Activated T-cell treated with anti-CD3 and anti-CD28 coated beads for 1 hour (primary cell): ENCODE data around the gene HYAL3.

Experiments used
- DNase-seq: peaks from one replicate; pipeline ENCODE4 v3.0.0-alpha.2; 2020; ENCODE audit warnings: low read depth

The HYAL3 gene, protein sequence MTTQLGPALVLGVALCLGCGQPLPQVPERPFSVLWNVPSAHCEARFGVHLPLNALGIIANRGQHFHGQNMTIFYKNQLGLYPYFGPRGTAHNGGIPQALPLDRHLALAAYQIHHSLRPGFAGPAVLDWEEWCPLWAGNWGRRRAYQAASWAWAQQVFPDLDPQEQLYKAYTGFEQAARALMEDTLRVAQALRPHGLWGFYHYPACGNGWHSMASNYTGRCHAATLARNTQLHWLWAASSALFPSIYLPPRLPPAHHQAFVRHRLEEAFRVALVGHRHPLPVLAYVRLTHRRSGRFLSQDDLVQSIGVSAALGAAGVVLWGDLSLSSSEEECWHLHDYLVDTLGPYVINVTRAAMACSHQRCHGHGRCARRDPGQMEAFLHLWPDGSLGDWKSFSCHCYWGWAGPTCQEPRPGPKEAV

GRCh38 chr3:50298836-50299637 is at the start of gene HYAL3, which contains the start of gene NAA80:
Gene HYAL3, minus strand, starts transcription at chr3:50299405. Its CDS starts 3,803 bp downstream, at chr3:50295602.
Gene NAA80, minus strand, starts transcription at chr3:50299405. Its CDS starts 1,942 bp downstream, at chr3:50297463.
- DNase-seq, result peak; percentile 98

- peak; percentile 64 for DNase-seq
Observed at GRCh38 chr3:50347187-50347813, 48.1 kb upstream of the HYAL3 start.

DNA sequence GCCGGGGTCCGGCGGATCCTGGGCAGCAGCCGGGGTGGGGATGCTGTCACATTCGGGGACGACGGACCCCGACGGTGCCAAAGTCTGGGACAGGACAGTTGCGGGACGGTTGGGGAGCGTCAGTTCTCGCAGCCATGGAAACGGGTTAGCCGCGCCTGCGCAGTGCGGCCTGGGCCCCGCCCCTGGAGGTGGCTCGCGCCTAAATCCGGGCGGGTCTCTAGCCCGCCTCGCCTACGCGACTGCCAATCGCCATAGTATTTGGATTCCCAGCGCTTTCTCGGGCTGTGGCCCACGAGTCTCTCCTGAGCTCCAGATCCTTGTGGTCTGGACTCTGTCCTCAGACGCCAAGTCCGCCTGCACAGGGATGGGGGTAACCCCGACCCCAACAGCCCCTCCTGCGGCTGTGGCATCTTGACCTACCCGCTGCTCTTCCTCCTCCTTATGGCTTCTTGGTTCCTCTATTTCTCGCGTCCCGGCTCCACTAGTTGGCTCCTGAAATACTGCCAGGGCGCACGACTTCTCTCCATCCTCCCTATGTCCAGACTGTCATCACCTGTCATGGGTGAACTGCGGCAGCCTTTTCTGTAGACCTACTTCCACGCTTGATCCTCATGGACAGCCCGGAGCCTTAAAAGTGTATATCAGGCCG is 46.5 kb upstream of the HYAL3 start, which contains the start of gene ZMYND10:
Gene ZMYND10 (minus strand): TSS at position 147 of the 649 bp plus-strand sequence. CDS start 153 bp downstream, outside the sequence.
- DNase-seq, result peak; percentile 73

GRCh38 chr3:50345008-50345407 is 45.8 kb upstream of the HYAL3 start:
- DNase-seq, result no peak

DNA sequence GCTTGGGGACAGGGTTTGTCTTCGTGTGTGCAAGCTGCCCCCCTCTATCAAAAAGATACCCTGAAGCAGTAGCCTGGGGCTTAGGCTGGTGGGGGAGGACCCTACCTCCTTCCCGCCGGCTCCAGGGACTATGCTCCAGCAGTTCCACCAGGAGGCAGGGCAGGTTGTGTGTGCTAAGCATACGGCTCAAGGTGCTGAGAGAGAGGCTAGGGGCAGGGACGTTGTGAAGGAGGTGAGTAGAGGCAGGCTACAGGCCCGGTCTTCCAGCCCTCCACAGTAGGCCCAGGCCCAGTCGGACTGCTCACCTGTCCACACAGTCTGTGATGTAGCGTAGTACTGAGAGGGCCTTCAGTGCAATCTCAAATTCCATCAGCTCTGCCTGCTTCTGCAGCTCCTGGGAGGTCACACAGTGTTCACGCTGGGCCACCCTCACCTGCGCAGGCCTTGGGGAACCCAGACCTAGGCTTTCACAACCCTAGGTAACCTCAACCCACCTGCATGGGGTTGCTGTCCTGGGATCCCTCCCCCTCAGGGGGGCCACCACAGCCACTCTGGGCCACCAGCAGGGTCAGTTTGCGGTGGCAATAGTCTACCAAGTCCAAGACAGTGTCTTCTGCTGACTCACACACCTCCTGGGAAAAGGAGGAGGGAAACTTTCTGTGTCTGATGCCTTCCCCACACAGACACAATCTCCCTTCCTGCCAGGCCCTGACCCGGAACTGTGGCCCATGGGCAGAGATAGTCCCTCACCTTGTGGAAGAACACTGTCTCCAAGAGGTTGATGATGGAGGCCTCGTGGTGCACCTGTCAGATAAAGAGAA is 43.8 kb upstream of the HYAL3 start:
- no peak for DNase-seq

- DNase-seq, result no peak
Observed at GRCh38 chr3:50341996-50342650, 42.9 kb upstream of the HYAL3 start.

GRCh38 chr3:50341537-50341936 is 42.3 kb upstream of the HYAL3 start:
- no peak for DNase-seq

GRCh38 chr3:50340448-50341329 is 41.5 kb upstream of the HYAL3 start, which contains the start of gene RASSF1:
Gene RASSF1, minus strand, starts transcription at chr3:50340836. Its CDS starts 31 bp downstream, at chr3:50340805.
- peak; percentile 47 for DNase-seq

DNA sequence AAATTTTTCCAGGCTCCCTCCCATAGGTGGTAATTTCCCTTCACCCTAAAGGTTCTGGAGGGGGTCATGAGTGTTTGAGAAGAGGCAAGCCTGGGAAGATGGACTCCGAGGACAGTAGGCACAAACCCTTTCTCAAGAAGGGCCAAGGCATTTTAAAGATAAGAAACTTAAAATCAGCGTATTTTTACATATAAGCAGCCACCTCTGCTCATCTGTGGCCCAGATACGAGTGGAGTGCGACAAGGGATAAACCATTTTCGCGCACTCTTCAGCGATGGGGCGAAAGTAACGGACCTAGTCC is 40.9 kb upstream of the HYAL3 start:
- no peak for DNase-seq

DNA sequence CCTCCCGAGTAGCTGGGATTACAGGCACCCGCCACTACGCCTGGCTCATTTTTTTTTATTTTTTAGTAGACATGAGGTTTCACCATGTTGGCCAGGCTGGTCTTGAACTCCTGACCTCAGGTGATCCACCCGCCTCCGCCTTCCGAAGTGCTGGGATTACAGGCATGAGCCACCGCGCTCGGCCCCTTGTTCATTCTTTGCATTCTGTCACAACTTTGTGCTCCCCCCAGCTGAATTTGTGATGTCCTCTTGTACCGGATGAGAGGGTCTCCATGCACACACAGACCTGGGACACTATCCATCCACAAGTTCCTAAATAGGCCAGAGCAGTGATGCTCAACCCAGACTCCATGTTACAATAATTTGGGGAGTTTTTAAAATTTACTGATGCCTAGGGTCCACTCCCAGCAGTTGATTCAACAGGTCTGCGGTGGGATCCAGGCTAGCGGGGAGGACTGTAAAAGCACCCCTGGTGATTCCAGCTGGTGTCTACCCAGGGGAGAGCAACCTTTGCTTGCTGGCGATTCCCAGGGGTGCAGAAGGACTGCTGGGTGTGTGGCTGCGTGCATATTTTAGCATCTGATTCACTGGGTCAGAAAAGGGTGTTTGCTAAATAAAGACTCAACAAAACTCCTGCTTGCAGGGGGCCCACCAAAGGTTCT is 40.4 kb upstream of the HYAL3 start:
- DNase-seq, result no peak

- DNase-seq, result no peak
Observed at GRCh38 chr3:50338965-50339364, 39.8 kb upstream of the HYAL3 start.

DNA sequence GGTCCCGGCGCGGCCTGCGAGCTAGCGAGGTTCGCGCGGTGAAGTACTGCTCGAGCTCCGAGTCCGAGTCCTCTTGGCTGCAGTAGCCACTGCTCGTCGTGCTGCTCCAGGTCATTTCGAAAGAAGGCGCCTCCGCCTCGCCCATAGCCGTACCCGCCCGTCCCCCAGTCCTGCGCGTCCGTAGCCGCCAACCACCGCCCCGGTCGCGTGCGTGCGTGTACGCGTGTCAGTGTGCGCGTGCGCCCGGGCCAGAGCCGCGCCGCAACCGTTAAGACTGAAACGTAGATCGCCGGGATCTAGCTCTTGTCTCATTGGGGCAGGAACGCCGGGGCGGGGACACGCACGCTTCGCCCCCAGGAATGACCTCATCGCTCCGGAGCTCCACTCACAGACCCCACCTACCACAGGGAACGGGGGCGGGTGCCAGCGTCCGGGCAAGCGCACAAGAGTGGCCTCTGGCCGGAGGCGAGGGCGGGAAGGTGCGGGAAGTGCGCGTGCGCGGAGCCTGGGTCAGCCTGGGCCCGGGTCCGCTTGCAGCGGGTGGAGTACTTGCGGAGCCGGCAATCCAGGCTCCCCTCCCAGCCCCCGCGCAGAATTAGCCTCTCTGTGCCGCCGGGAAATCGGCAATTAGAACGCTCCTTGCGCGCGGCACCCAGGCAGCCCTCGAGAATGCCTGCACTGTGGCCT is 38.1 kb upstream of the HYAL3 start:
- peak; percentile 85 for DNase-seq

DNA sequence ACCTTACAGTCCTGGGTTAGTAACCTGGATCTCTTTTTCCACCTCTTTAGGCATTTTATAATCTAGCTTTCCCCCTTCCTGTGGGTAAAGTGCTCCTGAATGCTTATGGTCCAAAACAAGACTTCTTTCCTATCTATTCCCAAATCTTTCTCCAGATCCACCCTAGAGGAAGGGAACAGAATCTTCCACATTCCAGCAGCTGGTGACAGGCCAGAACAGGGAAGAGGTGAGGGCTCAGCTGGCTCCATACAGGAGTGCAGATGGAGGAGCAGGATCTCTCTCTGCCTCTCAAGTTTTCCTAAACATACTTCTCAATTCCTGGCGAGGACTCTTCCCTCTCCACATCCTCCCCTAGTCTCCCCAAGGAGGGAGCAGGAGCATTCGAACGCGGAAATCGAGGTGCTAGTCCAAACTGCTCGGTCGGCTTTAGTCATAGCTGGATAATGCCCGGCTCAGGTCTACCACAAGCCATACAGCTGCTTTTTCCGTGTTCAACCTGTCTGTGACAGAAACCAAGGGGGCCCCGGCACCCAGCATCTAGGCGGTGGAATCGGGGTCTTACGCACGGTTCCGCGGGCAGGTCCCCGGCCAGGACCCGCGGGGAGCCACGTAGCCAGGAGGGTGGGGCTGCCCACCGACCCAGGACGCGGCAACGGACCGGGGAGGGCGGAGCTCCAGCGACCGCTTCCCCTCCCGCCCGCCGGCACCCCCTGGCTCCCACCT is 37.4 kb upstream of the HYAL3 start:
- peak; percentile 26 for DNase-seq

- DNase-seq, result no peak
Observed at GRCh38 chr3:50334339-50335075, 35.3 kb upstream of the HYAL3 start.

DNA sequence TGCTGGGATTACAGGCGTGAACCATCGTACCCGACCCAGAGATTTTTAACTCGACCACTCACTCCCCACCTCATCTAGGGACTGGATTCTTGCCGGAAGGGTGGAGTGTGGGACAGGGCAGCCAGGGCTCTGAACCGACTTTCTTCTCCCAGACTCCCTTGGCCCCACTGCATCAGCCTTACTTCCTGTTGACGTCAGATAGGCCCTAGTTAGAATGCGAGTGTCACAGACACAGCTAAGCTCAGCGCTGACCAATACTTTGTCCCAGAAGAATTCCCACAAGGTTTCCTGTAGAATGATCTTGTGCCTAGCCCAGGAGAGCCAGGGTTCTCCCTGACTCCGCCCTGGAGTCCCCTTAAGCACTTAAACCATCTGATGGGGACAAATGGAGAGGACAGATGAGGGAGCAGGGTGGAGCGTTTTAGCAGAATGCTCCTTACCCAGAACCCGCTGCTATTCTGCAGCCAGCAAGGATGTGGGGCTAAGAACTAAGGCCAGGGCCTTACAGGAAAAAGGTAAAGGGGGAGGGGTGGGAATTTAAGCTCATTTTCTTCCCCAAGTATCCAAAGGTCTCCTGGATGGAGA is 34.6 kb upstream of the HYAL3 start:
- no peak for DNase-seq

DNA sequence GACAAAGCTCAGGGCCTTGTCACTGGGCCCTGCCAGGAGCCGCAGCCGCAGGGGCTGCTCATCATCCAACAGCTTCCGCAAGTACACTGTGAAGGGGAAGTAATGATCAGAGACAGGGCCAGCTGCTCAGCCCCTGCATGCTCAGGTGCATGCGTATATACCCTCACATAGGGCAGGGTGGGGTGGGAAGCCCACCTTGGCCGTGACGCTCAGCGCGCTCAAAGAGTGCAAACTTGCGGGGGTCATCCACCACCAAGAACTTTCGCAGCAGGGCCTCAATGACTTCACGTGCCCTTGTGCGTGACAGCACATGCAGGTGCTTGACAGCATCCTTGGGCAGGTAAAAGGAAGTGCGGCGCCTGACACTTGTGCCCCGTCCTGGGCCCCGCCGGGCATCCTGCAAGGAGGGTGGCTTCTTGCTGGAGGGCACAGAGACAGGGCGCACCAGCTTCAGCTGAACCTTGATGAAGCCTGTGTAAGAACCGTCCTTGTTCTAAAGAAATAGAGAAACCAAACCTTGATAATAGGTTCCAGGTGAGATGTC is 32.2 kb upstream of the HYAL3 start:
- no peak for DNase-seq
